HEK293T (cell line): ENCODE data around the gene PXDN.

Source experiments
- CTCF ChIA-PET: fragments of 350-600 bp; formaldehyde crosslinking; extraction: SDS; loops from one replicate; lab custom pipeline; 2021; ENCODE audit warnings: antibody characterized with exemption, inconsistent platforms; lab: Yijun Ruan, JAX
- POLR2A ChIA-PET: fragments of 350-600 bp; formaldehyde crosslinking; extraction: SDS; loops from one replicate; lab custom pipeline; 2020; ENCODE audit warnings: antibody characterized with exemption, inconsistent platforms; lab: Yijun Ruan, JAX
- DNase-seq: peaks from one replicate; pipeline ENCODE4 v3.0.0; 2012; ENCODE audit warnings: mixed read lengths; ENCODE audit errors: extremely low spot score
- ARNT ChIP-seq: fragments of 450-650 bp; IDR thresholded peaks from 2 replicates; pipeline ENCODE4 v1.6.1; 2017; ENCODE audit warnings: mild to moderate bottlenecking
- BHLHE40 ChIP-seq: fragments of 450-650 bp; IDR thresholded peaks from 2 replicates; pipeline ENCODE4 v1.6.1; 2016; ENCODE audit warnings: mild to moderate bottlenecking, moderate library complexity, borderline replicate concordance
- CTBP1 ChIP-seq: fragments of 450-650 bp; IDR thresholded peaks from 2 replicates; pipeline ENCODE4 v1.6.1; 2016; ENCODE audit warnings: borderline replicate concordance
- ELF4 ChIP-seq: fragments of 450-650 bp; IDR thresholded peaks from 2 replicates; pipeline ENCODE4 v1.6.1; 2017; ENCODE audit warnings: antibody characterized with exemption
- FOXA1 ChIP-seq: fragments of 450-650 bp; IDR thresholded peaks from 2 replicates; pipeline ENCODE4 v1.6.1; 2016; ENCODE audit warnings: mild to moderate bottlenecking
- FOXK2 ChIP-seq: fragments of 450-650 bp; IDR thresholded peaks from 2 replicates; pipeline ENCODE4 v1.6.1; 2016; ENCODE audit warnings: mild to moderate bottlenecking
- FOXM1 ChIP-seq: fragments of 450-650 bp; IDR thresholded peaks from 2 replicates; pipeline ENCODE4 v1.6.1; 2017; ENCODE audit warnings: mild to moderate bottlenecking, borderline replicate concordance
- HDGF ChIP-seq: fragments of 450-650 bp; IDR thresholded peaks from 2 replicates; pipeline ENCODE4 v1.6.1; 2017; ENCODE audit warnings: antibody characterized with exemption, borderline replicate concordance
- L3MBTL2 ChIP-seq: fragments of 450-650 bp; conservative IDR thresholded peaks from 2 replicates; pipeline ENCODE4 v1.6.1; 2016; ENCODE audit warnings: mild to moderate bottlenecking
- LEF1 ChIP-seq: fragments of 450-650 bp; IDR thresholded peaks from 2 replicates; pipeline ENCODE4 v1.6.1; 2017; ENCODE audit warnings: mild to moderate bottlenecking, borderline replicate concordance
- NFRKB ChIP-seq: fragments of 450-650 bp; IDR thresholded peaks from 2 replicates; pipeline ENCODE4 v1.6.1; 2016; ENCODE audit warnings: mild to moderate bottlenecking, moderate library complexity
- SP1 ChIP-seq: fragments of 450-650 bp; IDR thresholded peaks from 2 replicates; pipeline ENCODE4 v1.6.1; 2017
- SUZ12 ChIP-seq: fragments of 450-650 bp; IDR thresholded peaks from 2 replicates; pipeline ENCODE4 v1.6.1; 2016; ENCODE audit warnings: mild to moderate bottlenecking
- TARDBP ChIP-seq: fragments of 450-650 bp; IDR thresholded peaks from 2 replicates; pipeline ENCODE4 v1.6.1; 2016
- ZNF384 ChIP-seq: fragments of 450-650 bp; IDR thresholded peaks from 2 replicates; pipeline ENCODE4 v1.6.1; 2016
- TF ChIP-seq, protein P1 (sequence below): fragments of 450-650 bp; IDR thresholded peaks from 2 replicates; pipeline ENCODE4 v1.6.1; 2016

Gene PXDN

GRCh38 chr2:1618974-1619373 lies 125.3 kb downstream of the PXDN start:
- CTCF ChIA-PET: no interaction called here
- DNase-seq: no peak
- TF ChIP-seq TARDBP (no peak), FOXA1 (no peak), SUZ12 (no peak), FOXK2 (no peak), CTBP1 (no peak), ARNT (no peak), BHLHE40 (no peak), ELF4 (no peak), ZNF384 (no peak), HDGF (no peak), SP1 (no peak), FOXM1 (no peak)
- TF ChIP-seq, protein P1, sequence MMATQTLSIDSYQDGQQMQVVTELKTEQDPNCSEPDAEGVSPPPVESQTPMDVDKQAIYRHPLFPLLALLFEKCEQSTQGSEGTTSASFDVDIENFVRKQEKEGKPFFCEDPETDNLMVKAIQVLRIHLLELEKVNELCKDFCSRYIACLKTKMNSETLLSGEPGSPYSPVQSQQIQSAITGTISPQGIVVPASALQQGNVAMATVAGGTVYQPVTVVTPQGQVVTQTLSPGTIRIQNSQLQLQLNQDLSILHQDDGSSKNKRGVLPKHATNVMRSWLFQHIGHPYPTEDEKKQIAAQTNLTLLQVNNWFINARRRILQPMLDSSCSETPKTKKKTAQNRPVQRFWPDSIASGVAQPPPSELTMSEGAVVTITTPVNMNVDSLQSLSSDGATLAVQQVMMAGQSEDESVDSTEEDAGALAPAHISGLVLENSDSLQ: no peak
- POLR2A ChIA-PET: no interaction called here

- CTCF ChIA-PET: no interaction called here
- no peak for DNase-seq
- no peak for TF ChIP-seq ZNF384
- TF ChIP-seq L3MBTL2: no peak
- no peak for TF ChIP-seq ARNT
- TF ChIP-seq ELF4: no peak
- TF ChIP-seq CTBP1: no peak
- TF ChIP-seq FOXM1: no peak
- no peak for TF ChIP-seq SUZ12
- TF ChIP-seq, protein P1: no peak
- POLR2A ChIA-PET: no interaction called here
Measured at GRCh38 chr2:1618191-1618961, 125.9 kb downstream of the PXDN start.

DNA sequence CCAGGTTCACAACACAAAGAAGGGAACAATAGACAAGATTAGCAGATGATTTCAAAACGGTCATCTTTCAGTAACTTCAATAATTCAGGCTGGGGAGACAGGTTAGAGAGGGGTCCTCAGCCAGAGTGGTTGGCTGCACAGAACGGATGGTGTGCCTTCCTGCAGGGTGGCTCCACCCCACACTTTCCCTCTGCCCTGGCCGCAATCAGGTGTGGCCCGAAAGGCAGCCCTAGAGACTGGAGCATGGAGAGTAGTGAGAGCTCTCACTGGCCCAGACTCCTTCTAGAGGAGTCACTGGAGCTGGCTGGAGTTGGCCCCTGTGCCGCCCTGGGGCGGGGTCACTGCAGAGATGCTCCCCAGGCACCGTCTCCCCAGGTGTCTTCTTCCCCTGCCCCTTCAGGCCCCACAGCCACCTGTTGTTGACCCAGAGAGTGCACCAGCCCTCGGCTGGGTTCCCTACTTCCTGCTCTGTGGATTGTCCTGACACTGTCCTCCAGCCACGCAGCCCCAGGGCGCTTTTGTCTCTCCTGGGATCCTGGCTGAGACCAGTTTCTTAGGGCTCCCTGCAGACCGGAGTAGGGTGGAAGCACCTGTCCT lies 126.8 kb downstream of the PXDN start:
- ChIA-PET POLR2A (no interaction called here), CTCF (no interaction called here)
- DNase-seq: no peak
- TF ChIP-seq NFRKB (no peak), TARDBP (no peak), FOXK2 (no peak), LEF1 (no peak)

DNA sequence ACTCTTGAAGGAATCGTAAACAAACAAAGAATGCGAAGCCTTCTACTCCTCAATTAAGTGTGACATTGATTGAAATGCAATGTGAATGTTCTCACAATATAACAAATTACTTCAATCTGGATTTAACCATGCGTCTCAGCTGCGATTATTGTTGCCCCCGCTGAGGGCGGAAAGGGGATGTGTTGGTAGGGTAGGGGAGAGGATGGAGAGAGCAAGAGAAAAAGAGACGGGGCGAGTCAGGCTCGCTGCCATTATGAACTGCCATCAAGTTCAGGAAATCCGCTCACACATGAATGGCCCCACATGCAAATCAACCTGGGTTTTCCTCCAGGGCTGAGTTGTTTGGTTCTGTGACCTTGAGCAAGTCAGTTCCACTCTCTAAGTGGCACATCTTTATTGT lies 129.8 kb downstream of the PXDN start:
- POLR2A ChIA-PET: no interaction called here
- TF ChIP-seq ELF4: no peak
- TF ChIP-seq FOXM1: no peak
- no peak for TF ChIP-seq L3MBTL2
- TF ChIP-seq NFRKB: no peak
- TF ChIP-seq FOXK2: no peak
- no peak for TF ChIP-seq CTBP1
- no peak for TF ChIP-seq ARNT
- TF ChIP-seq, protein P1: no peak

DNA sequence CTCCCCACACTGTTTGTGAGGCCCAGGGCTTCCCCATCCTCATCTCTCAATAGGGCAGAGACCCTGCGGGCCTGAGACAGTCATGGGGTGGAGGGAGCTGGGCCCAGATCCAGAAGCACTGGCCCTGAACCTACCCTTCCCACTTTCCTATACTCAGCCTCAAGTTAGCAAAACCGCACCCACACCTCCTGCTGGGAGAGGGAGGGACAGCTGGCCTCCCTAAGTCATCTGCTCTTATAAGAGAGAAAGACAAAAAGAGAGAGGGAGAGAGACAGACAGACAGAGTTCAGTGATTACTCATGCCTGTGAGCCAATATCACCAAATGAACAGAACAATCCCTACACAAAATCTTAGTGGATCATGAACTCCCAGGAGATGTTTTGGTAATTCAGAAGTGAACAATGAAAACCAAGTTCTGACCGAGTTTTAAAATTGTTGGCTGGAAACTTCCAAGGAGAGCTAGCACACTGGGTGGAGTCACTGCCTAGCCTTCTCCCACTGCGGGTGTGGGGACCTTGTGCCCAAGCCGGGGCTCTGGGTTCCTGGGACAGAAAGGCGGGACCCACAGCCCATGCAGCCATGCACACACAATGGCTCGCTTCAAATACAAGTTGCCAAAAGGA lies 130.5 kb downstream of the PXDN start:
- DNase-seq: no peak
- ChIA-PET CTCF (no interaction called here), POLR2A (no interaction called here)
- TF ChIP-seq FOXK2 (no peak), BHLHE40 (no peak), HDGF (no peak), SP1 (no peak), NFRKB (no peak), ELF4 (no peak), ARNT (no peak), LEF1 (no peak), CTBP1 (no peak), ZNF384 (no peak), TARDBP (no peak), SUZ12 (no peak), L3MBTL2 (no peak), FOXA1 (no peak), FOXM1 (no peak)
- TF ChIP-seq, protein P1: no peak

More for the DNA sequence above, 129.8 kb downstream of the PXDN start:
- DNase-seq: no peak
- CTCF ChIA-PET: no interaction called here

- DNase-seq: no peak
- POLR2A ChIA-PET: no interaction called here
- CTCF ChIA-PET: no interaction called here
- TF ChIP-seq, protein P1: no peak
- TF ChIP-seq BHLHE40: no peak
- TF ChIP-seq SUZ12: no peak
- no peak for TF ChIP-seq L3MBTL2
- TF ChIP-seq HDGF: no peak
- no peak for TF ChIP-seq NFRKB
- no peak for TF ChIP-seq FOXM1
- TF ChIP-seq TARDBP: no peak
- no peak for TF ChIP-seq SP1
- TF ChIP-seq FOXK2: no peak
- no peak for TF ChIP-seq FOXA1
- no peak for TF ChIP-seq CTBP1
- TF ChIP-seq ELF4: no peak
- TF ChIP-seq LEF1: no peak
- TF ChIP-seq ARNT: no peak
- TF ChIP-seq ZNF384: no peak
Measured at GRCh38 chr2:1613078-1613445, 131.3 kb downstream of the PXDN start.
